GM12878 (cell line): ENCODE measurements around the gene STARD3. TPM values are rescaled to one million over a fixed set of nuclear protein-coding genes. Genes with fewer than 3 reads are reported as not detected.

Source experiments
- ATAC-seq: fragments of 200-7000 bp; cut with Tn5 transposase; 3 replicates; pipeline ENCODE4 v1.9.1; 2020; ENCODE audit warnings: mild to moderate bottlenecking, moderate library complexity
- BruUV-seq: library from RNA; stranded (reverse); fragments of 400-500 nt; replicated peaks from 2 replicates; lab custom pipeline; 2021; lab: Mats Ljungman, UMichigan
- CTCF ChIA-PET: fragments of 300-600 bp; sonication (Branson Sonifier 250); formaldehyde crosslinking; extraction: SDS; loops from one replicate; lab custom pipeline; 2021; ENCODE audit warnings: inconsistent platforms; lab: Yijun Ruan, JAX
- POLR2A ChIA-PET: fragments of 350-600 bp; formaldehyde crosslinking; extraction: SDS; loops from one replicate; lab custom pipeline; 2021; ENCODE audit warnings: inconsistent platforms; lab: Charles Lee
- RAD21 ChIA-PET: fragments of 300-600 bp; sonication (Branson Sonifier 250); formaldehyde crosslinking; loops from one replicate; lab custom pipeline; 2023; ENCODE audit warnings: antibody characterized with exemption; ENCODE audit not compliant: unreplicated experiment; lab: Charles Lee
- SMC1A ChIA-PET: fragments of 300-600 bp; sonication (Branson Sonifier 250); formaldehyde crosslinking; loops from one replicate; lab custom pipeline; 2023; ENCODE audit not compliant: unreplicated experiment, uncharacterized antibody; lab: Charles Lee
- DNase-seq: peaks from one replicate; pipeline ENCODE4 v3.0.0-alpha.2; 2011; ENCODE audit warnings: low read depth, low spot score
- FAIRE-seq: peaks from 3 replicates; lab custom pipeline; 2011; peaks lifted over from hg19 to GRCh38; lab: Jason Lieb, UNC
- H2AFZ ChIP-seq: 2 replicates; pipeline ENCODE4 v1.6.0; 2011; ENCODE audit warnings: low read depth, low read length, control low read depth; ENCODE audit not compliant: control insufficient read depth
- H3K27ac ChIP-seq: 2 replicates; pipeline ENCODE4 v1.5.1; 2011; ENCODE audit warnings: control low read depth; ENCODE audit not compliant: control insufficient read depth, insufficient read depth
- H3K27me3 ChIP-seq, 2 experiments: replicated peaks in 1 of 2; 2 replicates each; pipeline versions ENCODE4 v1.6.0 to v1.6.1; 2011; ENCODE audit warnings: low read length in 1 of 2; ENCODE audit not compliant: control insufficient read depth in 2 of 2, insufficient read depth in 2 of 2
- H3K36me3 ChIP-seq, 2 experiments: 2 replicates each; pipeline ENCODE4 v1.5.1; 2011; ENCODE audit warnings: low read length in 1 of 2; ENCODE audit not compliant: control insufficient read depth in 2 of 2, insufficient read depth in 2 of 2
- H3K4me1 ChIP-seq: 2 replicates; pipeline ENCODE4 v1.6.1; 2011; ENCODE audit warnings: mild to moderate bottlenecking, low read length, moderate library complexity, mixed read lengths; ENCODE audit not compliant: control insufficient read depth, insufficient read depth
- H3K4me2 ChIP-seq: 2 replicates; pipeline ENCODE4 v1.6.0; 2011; ENCODE audit warnings: control low read depth; ENCODE audit not compliant: control insufficient read depth, insufficient read depth
- H3K4me3 ChIP-seq: fragments of 200-600 bp; sonication (generic); 2 replicates; pipeline ENCODE4 v1.5.1; 2016
- H3K79me2 ChIP-seq: 2 replicates; pipeline ENCODE4 v1.6.0; 2011; ENCODE audit warnings: low read length; ENCODE audit not compliant: control insufficient read depth, insufficient read depth
- H3K9ac ChIP-seq: 2 replicates; pipeline ENCODE4 v1.8.0; 2011; ENCODE audit warnings: low read length, control low read depth, mixed read lengths; ENCODE audit not compliant: control insufficient read depth, insufficient read depth
- H3K9me3 ChIP-seq: replicated peaks from 3 replicates; pipeline ENCODE4 v1.5.1; 2011; ENCODE audit warnings: mild to moderate bottlenecking, low read length; ENCODE audit not compliant: control insufficient read depth, insufficient read depth
- H4K20me1 ChIP-seq: 2 replicates; pipeline ENCODE4 v1.6.0; 2011; ENCODE audit not compliant: control insufficient read depth, insufficient read depth
- ASH2L ChIP-seq: fragments of 300-600, 200-600 bp; sonication (generic); IDR thresholded peaks from 2 replicates; pipeline ENCODE4 v1.6.1; 2017; ENCODE audit warnings: low read depth, mild to moderate bottlenecking, borderline replicate concordance
- DPF2 ChIP-seq: fragments of 450-650 bp; IDR thresholded peaks from 2 replicates; pipeline ENCODE4 v1.6.1; 2017; ENCODE audit warnings: mild to moderate bottlenecking
- EZH2 ChIP-seq: IDR thresholded peaks from 2 replicates; pipeline ENCODE4 v1.6.1; 2012; ENCODE audit warnings: low read depth, mild to moderate bottlenecking, control low read depth, inconsistent platforms, low read length, borderline replicate concordance; ENCODE audit not compliant: control insufficient read depth
- SUZ12 ChIP-seq: fragments of 200-600 bp; sonication (generic); IDR thresholded peaks from one replicate; pipeline ENCODE4 v1.6.1; 2018; ENCODE audit warnings: antibody characterized with exemption, mild to moderate bottlenecking; ENCODE audit not compliant: unreplicated experiment
- ZNF207 ChIP-seq: fragments of 450-650 bp; IDR thresholded peaks from 2 replicates; pipeline ENCODE4 v1.6.1; 2014; ENCODE audit warnings: antibody characterized with exemption, mild to moderate bottlenecking, borderline replicate concordance
- WGBS: methylation state at CpG from one replicate; pipeline ENCODE4 v1.1.6; 2016; ENCODE audit warnings: low lambda C conversion rate; ENCODE audit not compliant: insufficient replicate concordance, insufficient coverage; ENCODE audit errors: missing lambda C conversion rate; 5-methylcytosine and 5-hydroxymethylcytosine counted together
- in situ Hi-C: fragments of 300-500 bp; cut with MboI; formaldehyde crosslinking; loops from 9 replicates; pipeline ENCODE4 v1.14.3; 2018; ENCODE audit warnings: mixed read lengths
- intact Hi-C: fragments of 100-400 bp; cut with micrococcal nuclease; formaldehyde crosslinking; loops from one replicate; pipeline ENCODE4 v1.14.2; 2022; ENCODE audit not compliant: unreplicated experiment
- polyA plus RNA-seq, 11 experiments: library from polyadenylated mRNA; depleted of rRNA in 4 of 11; unstranded in 6 of 11; stranded (reverse) in 5 of 11; fragments of >200 nt; fragmentation: Nextera tagmentation in 4 of 11; fragmentation: Illumina TruSeq in 1 of 11; extraction: Ambion mirVana in 4 of 11; extraction: Trizol in 1 of 11; gene quantifications; 1 replicate in 1 of 11; 2 replicates in 10 of 11; pipeline versions ENCODE4 v1.2.1 to v1.2.3, GENCODE V29; 2011 to 2016; ENCODE audit warnings: inconsistent platforms in 2 of 11, missing spikeins in 2 of 11, low read depth in 1 of 11
- total RNA-seq, 4 experiments: library from RNA; depleted of rRNA in 3 of 4; stranded (reverse); fragments of >200 nt in 3 of 4; fragmentation: Illumina TruSeq in 1 of 4; extraction: Trizol in 1 of 4; gene quantifications; 2 replicates each; pipeline versions ENCODE4 v1.2.1 to v1.2.3, GENCODE V29; 2013 to 2021

STARD3 gene
- total and polyA plus RNA-seq, 10 of the 15 experiments (the other 5 are each of a cell fraction or from before 2014, with no cell fraction given) = 0.08 to 62.7 (median 27.5) TPM

DNA sequence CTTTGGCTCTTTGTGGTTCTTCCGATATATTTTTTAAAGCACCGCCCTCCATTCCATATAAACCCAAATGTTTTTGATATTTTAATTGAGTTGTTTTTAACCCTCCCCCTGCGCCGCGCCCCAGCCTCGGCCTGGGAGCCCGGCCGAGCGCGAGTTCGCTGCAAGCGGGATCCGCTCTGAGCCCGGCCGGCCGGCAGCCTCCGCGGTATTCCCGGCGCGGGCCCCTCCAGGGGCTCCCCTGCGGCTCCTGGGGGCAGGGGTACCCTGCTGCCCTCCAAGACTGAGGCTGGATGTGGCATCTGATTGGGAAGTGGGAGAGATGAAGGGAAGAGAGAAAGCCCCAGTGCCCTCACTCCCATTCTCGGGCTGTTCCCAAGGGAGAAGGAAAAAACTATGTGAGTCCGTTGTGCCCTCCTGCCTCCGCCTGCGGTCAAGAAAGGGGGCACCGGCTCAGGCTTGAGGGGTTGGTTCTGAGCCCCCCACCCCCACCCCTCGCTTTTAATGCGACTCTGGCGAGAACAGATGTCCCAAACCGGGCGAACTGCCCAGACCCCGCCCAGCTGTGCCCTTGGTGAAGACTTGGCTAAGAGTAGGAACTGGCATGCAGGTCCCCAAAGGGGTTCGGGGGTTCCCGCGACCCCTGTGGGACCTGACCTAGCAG, 37.8 kb upstream of the STARD3 start:
- H3K27me3 ChIP-seq = peaks cover 46% of the 10 kb centered on the region in 2 experiments
- in situ Hi-C loops = no loop called here

DNA sequence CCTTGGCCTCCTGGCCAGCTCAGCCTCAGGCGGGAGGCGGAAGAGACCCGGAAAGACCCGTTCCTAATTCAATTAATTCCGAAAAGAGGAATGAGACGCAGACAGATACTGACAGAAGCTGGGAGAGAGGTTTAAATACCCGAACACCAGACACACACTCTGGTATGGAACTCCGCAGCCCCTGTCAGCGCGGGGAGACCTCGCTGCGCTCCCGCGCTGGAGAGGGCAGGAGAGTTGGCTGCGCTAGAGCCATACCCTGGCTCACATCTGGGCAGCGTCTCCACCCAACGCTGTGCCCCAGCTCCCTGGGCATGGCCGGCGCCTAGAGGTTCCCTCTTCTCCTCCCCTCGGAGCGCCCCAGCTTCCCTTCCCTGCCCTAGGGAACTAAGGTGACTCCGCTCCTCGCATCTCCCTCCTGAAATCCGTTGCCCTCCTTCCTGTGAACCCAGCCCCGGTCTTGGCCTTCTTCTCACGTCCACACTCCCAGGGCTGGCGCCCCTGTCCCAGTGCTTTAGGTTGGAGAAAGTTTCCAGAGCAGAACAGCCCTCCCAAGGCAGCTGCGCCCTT, 37.2 kb upstream of the STARD3 start:
- Histone ChIP-seq H3K9me3 (no peaks in the 10 kb centered on the region), H3K27me3 (peaks cover 46 to 47% of the 10 kb centered on the region in 2 experiments), H3K4me2 (no peak overlapping the region), H2AFZ (no peak overlapping the region), H3K27ac (no peak overlapping the region), H4K20me1 (no peaks in the 10 kb centered on the region), H3K9ac (no peak overlapping the region), H3K4me1 (peaks cover 6% of the 10 kb centered on the region; the same call in 1 of the 2 replicates), H3K79me2 (no peaks in the 10 kb centered on the region), H3K36me3 (no peaks in the 10 kb centered on the region), H3K4me3 (no peak overlapping the region)
- no TSS peak for BruUV-seq
- WGBS = 3% methylated on average over 28 of the region's 28 CpGs
- in situ Hi-C loops = no loop called here
- ChIA-PET POLR2A (no interaction called here), RAD21 (no interaction called here), CTCF (no interaction called here), SMC1A (no interaction called here)
- intact Hi-C loops = no loop called here
- DNase-seq (no peak), FAIRE-seq (no peak), ATAC-seq (no peak)
- TF ChIP-seq ZNF207 (no peak), ASH2L (no peak), EZH2 (peak; percentile 96; the same call in 1 of the 2 replicates)

More for the DNA sequence above, 37.8 kb upstream of the STARD3 start:
- Histone ChIP-seq H3K4me3 (no peak overlapping the region), H4K20me1 (no peaks in the 10 kb centered on the region), H3K79me2 (no peaks in the 10 kb centered on the region), H3K4me1 (peaks cover 6% of the 10 kb centered on the region; the same call in 1 of the 2 replicates), H3K36me3 (no peaks in the 10 kb centered on the region), H2AFZ (no peak overlapping the region), H3K9ac (no peak overlapping the region), H3K4me2 (no peak overlapping the region), H3K9me3 (no peaks in the 10 kb centered on the region), H3K27ac (no peak overlapping the region)
- RAD21 ChIA-PET = no interaction called here
- SMC1A ChIA-PET = no interaction called here
- no peak for FAIRE-seq
- CTCF ChIA-PET = no interaction called here
- TF ChIP-seq SUZ12 (peak; percentile 98), DPF2 (no peak)
- under 1% methylated on average over 35 of the region's 36 CpGs for WGBS
- DNase-seq = no peak
- POLR2A ChIA-PET = no interaction called here
- ATAC-seq = no peak
- intact Hi-C loops = no loop called here
- BruUV-seq = no TSS peak
